ENCODE measurements around the gene TM4SF20. TPM values are rescaled to one million over a fixed set of nuclear protein-coding genes. Genes with fewer than 3 reads are reported as not detected.
"Not testable (repeated sequence)": the region's sequence is repeated elsewhere in the genome, so short reads cannot be mapped to it uniquely, and the experiment has no call there.

The TM4SF20 gene
- total and polyA plus RNA-seq, 10 of the 15 experiments (the other 5 are each of a cell fraction or from before 2014, with no cell fraction given) = 0.04 to 0.07 TPM; not detected in 8

DNA sequence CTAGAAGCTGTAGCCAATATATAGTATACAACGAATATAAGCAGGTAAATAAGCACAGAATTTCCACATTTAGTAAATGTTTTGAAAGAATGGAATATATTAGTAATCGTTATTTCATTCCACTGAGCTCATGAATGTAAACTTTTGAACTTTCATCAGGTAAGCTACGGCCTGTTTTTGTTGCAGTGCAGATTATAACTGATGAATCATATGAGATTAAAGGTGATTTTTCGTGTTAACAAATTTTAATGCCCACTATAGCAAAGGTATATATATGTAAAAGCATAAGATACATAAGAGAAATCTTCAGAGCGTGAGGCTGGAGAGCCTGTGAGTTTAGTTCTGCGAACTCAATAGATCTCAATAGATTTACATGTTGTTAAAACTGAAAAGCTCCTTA lies 7.5 kb upstream of the TM4SF20 start (continued):
- TF ChIP-seq, protein P1, sequence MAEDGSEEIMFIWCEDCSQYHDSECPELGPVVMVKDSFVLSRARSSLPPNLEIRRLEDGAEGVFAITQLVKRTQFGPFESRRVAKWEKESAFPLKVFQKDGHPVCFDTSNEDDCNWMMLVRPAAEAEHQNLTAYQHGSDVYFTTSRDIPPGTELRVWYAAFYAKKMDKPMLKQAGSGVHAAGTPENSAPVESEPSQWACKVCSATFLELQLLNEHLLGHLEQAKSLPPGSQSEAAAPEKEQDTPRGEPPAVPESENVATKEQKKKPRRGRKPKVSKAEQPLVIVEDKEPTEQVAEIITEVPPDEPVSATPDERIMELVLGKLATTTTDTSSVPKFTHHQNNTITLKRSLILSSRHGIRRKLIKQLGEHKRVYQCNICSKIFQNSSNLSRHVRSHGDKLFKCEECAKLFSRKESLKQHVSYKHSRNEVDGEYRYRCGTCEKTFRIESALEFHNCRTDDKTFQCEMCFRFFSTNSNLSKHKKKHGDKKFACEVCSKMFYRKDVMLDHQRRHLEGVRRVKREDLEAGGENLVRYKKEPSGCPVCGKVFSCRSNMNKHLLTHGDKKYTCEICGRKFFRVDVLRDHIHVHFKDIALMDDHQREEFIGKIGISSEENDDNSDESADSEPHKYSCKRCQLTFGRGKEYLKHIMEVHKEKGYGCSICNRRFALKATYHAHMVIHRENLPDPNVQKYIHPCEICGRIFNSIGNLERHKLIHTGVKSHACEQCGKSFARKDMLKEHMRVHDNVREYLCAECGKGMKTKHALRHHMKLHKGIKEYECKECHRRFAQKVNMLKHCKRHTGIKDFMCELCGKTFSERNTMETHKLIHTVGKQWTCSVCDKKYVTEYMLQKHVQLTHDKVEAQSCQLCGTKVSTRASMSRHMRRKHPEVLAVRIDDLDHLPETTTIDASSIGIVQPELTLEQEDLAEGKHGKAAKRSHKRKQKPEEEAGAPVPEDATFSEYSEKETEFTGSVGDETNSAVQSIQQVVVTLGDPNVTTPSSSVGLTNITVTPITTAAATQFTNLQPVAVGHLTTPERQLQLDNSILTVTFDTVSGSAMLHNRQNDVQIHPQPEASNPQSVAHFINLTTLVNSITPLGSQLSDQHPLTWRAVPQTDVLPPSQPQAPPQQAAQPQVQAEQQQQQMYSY (CRISPR knock-in tag; IDR thresholded peaks at IDR 0.05) = no peak
- TF ChIP-seq EED (IDR thresholded peaks at IDR 0.05; ENCODE audit: low read depth) = no peak

DNA sequence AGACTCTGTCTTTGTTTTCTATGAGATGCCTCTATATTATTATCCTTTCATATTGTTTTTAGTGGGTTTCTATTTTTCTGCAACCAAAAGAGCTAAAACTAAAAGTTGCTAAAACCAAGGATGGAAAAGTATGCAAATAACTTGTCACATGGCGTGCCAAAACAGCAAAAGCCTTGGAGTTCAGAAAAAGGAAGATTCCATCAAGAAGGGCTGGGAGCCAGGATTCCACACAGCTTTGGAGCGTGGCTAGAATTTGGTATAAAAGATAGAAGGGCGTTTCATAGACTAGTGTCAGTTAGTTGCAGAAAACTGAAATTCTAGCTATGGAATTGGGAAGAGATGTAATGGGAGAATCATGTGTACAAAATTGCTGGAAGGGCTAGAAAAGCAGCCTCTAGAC lies 4.6 kb upstream of the TM4SF20 start:
- ATAC-seq (no peak), FAIRE-seq (no peak), DNase-seq (ENCODE audit: low read depth, low spot score) (no peak)
- 33% methylated on average over 3 of the region's 3 CpGs for WGBS (ENCODE audit: insufficient coverage, insufficient replicate concordance, low lambda C conversion rate, missing lambda C conversion rate)
- no TSS peak for BruUV-seq (replicated peaks)
- intact Hi-C loops (cut with micrococcal nuclease; ENCODE audit: unreplicated experiment) (no loop called here), in situ Hi-C loops (cut with MboI) (no loop called here)
- Histone ChIP-seq H3K4me3 (no peak overlapping the region), H3K4me1 (ENCODE audit: control insufficient read depth, insufficient read depth, low read length) (no peaks in the 10 kb centered on the region), H3K9ac (ENCODE audit: control insufficient read depth, insufficient read depth, low read length) (no peak overlapping the region), H4K20me1 (ENCODE audit: control insufficient read depth, insufficient read depth) (no peaks in the 10 kb centered on the region), H3K27ac (ENCODE audit: control insufficient read depth, insufficient read depth) (no peak overlapping the region), H3K4me2 (ENCODE audit: control insufficient read depth, insufficient read depth) (no peak overlapping the region), H3K79me2 (ENCODE audit: control insufficient read depth, insufficient read depth, low read length) (no peaks in the 10 kb centered on the region), H2AFZ (ENCODE audit: control insufficient read depth, low read depth, low read length) (no peak overlapping the region), H3K9me3 (replicated peaks; ENCODE audit: control insufficient read depth, insufficient read depth, low read length) (no peaks in the 10 kb centered on the region), H3K36me3 (ENCODE audit: control insufficient read depth in 2 of 2, insufficient read depth in 2 of 2, low read length in 1 of 2) (no peaks in the 10 kb centered on the region), H3K27me3 (replicated peaks in 1 of 2; ENCODE audit: control insufficient read depth in 2 of 2, insufficient read depth in 2 of 2, low read length in 1 of 2) (no peaks in the 10 kb centered on the region)
- ChIA-PET SMC1A (ENCODE audit: uncharacterized antibody, unreplicated experiment) (interaction anchor here (1.2 to 2.7 kb wide), 4 partner anchors 10 to 56 kb away, joined by 3 to 11 read pairs (median 8); no protein-coding TSS in a partner anchor), CTCF (interaction anchor here (1.2 to 1.3 kb wide), 2 partner anchors 22 to 90 kb away, joined by 3 to 5 read pairs; no protein-coding TSS in a partner anchor), POLR2A (no interaction called here), RAD21 (ENCODE audit: unreplicated experiment) (no interaction called here)
- TF ChIP-seq, protein P2, sequence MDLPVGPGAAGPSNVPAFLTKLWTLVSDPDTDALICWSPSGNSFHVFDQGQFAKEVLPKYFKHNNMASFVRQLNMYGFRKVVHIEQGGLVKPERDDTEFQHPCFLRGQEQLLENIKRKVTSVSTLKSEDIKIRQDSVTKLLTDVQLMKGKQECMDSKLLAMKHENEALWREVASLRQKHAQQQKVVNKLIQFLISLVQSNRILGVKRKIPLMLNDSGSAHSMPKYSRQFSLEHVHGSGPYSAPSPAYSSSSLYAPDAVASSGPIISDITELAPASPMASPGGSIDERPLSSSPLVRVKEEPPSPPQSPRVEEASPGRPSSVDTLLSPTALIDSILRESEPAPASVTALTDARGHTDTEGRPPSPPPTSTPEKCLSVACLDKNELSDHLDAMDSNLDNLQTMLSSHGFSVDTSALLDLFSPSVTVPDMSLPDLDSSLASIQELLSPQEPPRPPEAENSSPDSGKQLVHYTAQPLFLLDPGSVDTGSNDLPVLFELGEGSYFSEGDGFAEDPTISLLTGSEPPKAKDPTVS (IDR thresholded peaks at IDR 0.05; ENCODE audit: low read depth, low read length) = no peak
- TF ChIP-seq RB1 (IDR thresholded peaks at IDR 0.05; ENCODE audit: borderline replicate concordance) = no peak
- no peak for TF ChIP-seq NR2F1 (conservative IDR thresholded peaks at IDR 0.05)
- no peak for TF ChIP-seq PML (IDR thresholded peaks at IDR 0.05; ENCODE audit: low read length)
- no peak for TF ChIP-seq SUZ12 (IDR thresholded peaks at IDR 0.05; ENCODE audit: unreplicated experiment)
- no peak for TF ChIP-seq CBX5 (IDR thresholded peaks at IDR 0.05; ENCODE audit: low read depth)
- TF ChIP-seq GATAD2B (conservative IDR thresholded peaks at IDR 0.05; ENCODE audit: low read depth) = no peak

DNA sequence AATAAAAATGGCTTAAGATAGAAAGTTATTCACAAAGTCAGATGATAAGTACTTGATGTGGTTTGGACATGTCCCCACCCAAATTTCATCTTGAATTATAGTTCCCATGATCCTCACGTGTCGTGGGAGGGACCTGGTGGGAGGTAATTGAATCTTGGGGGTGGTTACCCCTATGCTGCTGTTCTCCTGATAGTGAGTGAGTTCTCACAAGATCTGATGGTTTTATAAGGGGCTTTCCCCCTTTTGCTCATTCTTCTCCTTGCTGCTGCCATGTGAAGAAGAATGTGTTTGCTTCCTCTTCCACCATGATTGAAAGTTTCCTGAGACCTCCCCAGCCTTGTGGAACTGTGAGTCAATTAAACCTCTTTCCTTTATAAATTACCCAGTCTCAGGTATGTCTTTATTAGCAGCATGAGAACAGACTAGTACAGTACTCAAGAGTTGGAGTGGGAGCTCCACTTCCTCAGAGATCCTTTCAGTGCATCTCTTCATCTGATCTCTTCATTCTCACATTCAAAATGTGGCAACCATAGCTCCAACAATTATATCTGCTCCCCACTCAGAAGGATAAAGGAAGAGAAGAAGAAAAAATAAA lies 3.2 kb upstream of the TM4SF20 start:
- ATAC-seq; H3K4me2 ChIP-seq (ENCODE audit: control insufficient read depth, insufficient read depth); H3K9me3 ChIP-seq (replicated peaks; ENCODE audit: control insufficient read depth, insufficient read depth, low read length); H4K20me1 ChIP-seq (ENCODE audit: control insufficient read depth, insufficient read depth); in situ Hi-C loops (cut with MboI); H3K36me3 ChIP-seq (ENCODE audit: control insufficient read depth in 2 of 2, insufficient read depth in 2 of 2, low read length in 1 of 2); H2AFZ ChIP-seq (ENCODE audit: control insufficient read depth, low read depth, low read length); H3K4me1 ChIP-seq (ENCODE audit: control insufficient read depth, insufficient read depth, low read length); DNase-seq (ENCODE audit: low read depth, low spot score); FAIRE-seq; H3K4me3 ChIP-seq; H3K27ac ChIP-seq (ENCODE audit: control insufficient read depth, insufficient read depth); intact Hi-C loops (cut with micrococcal nuclease; ENCODE audit: unreplicated experiment); H3K9ac ChIP-seq (ENCODE audit: control insufficient read depth, insufficient read depth, low read length); H3K79me2 ChIP-seq (ENCODE audit: control insufficient read depth, insufficient read depth, low read length); H3K27me3 ChIP-seq (replicated peaks in 1 of 2; ENCODE audit: control insufficient read depth in 2 of 2, insufficient read depth in 2 of 2, low read length in 1 of 2); BruUV-seq (replicated peaks): not testable (repeated sequence)
- CTCF ChIA-PET = interaction anchor here (0.6 kb wide), 1 partner anchor 23 kb away, joined by 3 read pairs; no protein-coding TSS in a partner anchor
- WGBS (ENCODE audit: insufficient coverage, insufficient replicate concordance, low lambda C conversion rate, missing lambda C conversion rate) = 65% methylated on average over 2 of the region's 2 CpGs
- RAD21 ChIA-PET (ENCODE audit: unreplicated experiment) = interaction anchor here (1.0 kb wide), 1 partner anchor 23 kb away, joined by 3 read pairs; no protein-coding TSS in a partner anchor
- POLR2A ChIA-PET = interaction anchor here (0.9 kb wide), 1 partner anchor 34 kb away, joined by 5 read pairs; no protein-coding TSS in a partner anchor
- SMC1A ChIA-PET (ENCODE audit: uncharacterized antibody, unreplicated experiment) = interaction anchor here (0.6 to 2.7 kb wide), 4 partner anchors 8 to 89 kb away, joined by 3 to 11 read pairs (median 7); no protein-coding TSS in a partner anchor

Data from GM12878 (cell line).